Mesendoderm (in vitro differentiated cells): ENCODE results near the gene TCF7L2.

ENCODE experiments used
- DNase-seq: peaks from one replicate; pipeline ENCODE4 v3.0.0; 2013
- H2AK5ac ChIP-seq: 2 replicates; pipeline ENCODE4 v1.6.1; 2013; ENCODE audit warnings: low read length, inconsistent platforms
- H2BK120ac ChIP-seq: 2 replicates; pipeline ENCODE4 v1.6.1; 2013; ENCODE audit warnings: low read depth, mild to moderate bottlenecking, low read length, moderate library complexity, mixed read lengths
- H2BK15ac ChIP-seq: replicated peaks from 2 replicates; pipeline ENCODE4 v1.6.1; 2013; ENCODE audit warnings: low read depth, mild to moderate bottlenecking, moderate library complexity
- H2BK5ac ChIP-seq: 2 replicates; pipeline ENCODE4 v1.6.1; 2013; ENCODE audit warnings: low read length, inconsistent platforms
- H3K18ac ChIP-seq: 2 replicates; pipeline ENCODE4 v1.6.1; 2013; ENCODE audit warnings: mild to moderate bottlenecking, low read length, mixed read lengths
- H3K23ac ChIP-seq: one replicate; pipeline ENCODE4 v1.6.1; 2013; ENCODE audit warnings: low read length
- H3K27ac ChIP-seq: 2 replicates; pipeline ENCODE4 v1.5.1; 2013; ENCODE audit warnings: low read depth, mild to moderate bottlenecking, inconsistent platforms, low read length, moderate library complexity
- H3K27me3 ChIP-seq: 2 replicates; pipeline ENCODE4 v1.6.1; 2013; ENCODE audit warnings: low read length, control low read depth, mild to moderate bottlenecking, inconsistent platforms; ENCODE audit not compliant: insufficient read depth, poor library complexity
- H3K36me3 ChIP-seq: 2 replicates; pipeline ENCODE4 v1.6.1; 2013; ENCODE audit warnings: low read length, inconsistent platforms; ENCODE audit not compliant: control insufficient read depth, insufficient read depth
- H3K4ac ChIP-seq: one replicate; pipeline ENCODE4 v1.6.1; 2013; ENCODE audit warnings: low read depth, mild to moderate bottlenecking, low read length, moderate library complexity
- H3K4me1 ChIP-seq: 2 replicates; pipeline ENCODE4 v1.6.1; 2013; ENCODE audit warnings: low read depth, low read length, inconsistent platforms; ENCODE audit not compliant: control insufficient read depth
- H3K4me2 ChIP-seq: 2 replicates; pipeline ENCODE4 v1.6.1; 2013; ENCODE audit warnings: low read length
- H3K4me3 ChIP-seq: 2 replicates; pipeline ENCODE4 v1.5.1; 2013; ENCODE audit warnings: mild to moderate bottlenecking, low read length
- H3K56ac ChIP-seq: one replicate; pipeline ENCODE4 v1.6.1; 2013; ENCODE audit warnings: low read length
- H3K79me1 ChIP-seq: 2 replicates; pipeline ENCODE4 v1.6.1; 2013; ENCODE audit warnings: low read length, inconsistent platforms
- H3K79me2 ChIP-seq: 2 replicates; pipeline ENCODE4 v1.6.1; 2013; ENCODE audit warnings: mild to moderate bottlenecking, low read length; ENCODE audit not compliant: control insufficient read depth, insufficient read depth
- H3K9ac ChIP-seq: 2 replicates; pipeline ENCODE4 v1.6.1; 2013; ENCODE audit warnings: low read length, inconsistent platforms
- H4K5ac ChIP-seq: one replicate; pipeline ENCODE4 v1.6.1; 2013; ENCODE audit warnings: low read length
- H4K8ac ChIP-seq: one replicate; pipeline ENCODE4 v1.6.1; 2013; ENCODE audit warnings: low read depth, mild to moderate bottlenecking, control low read depth, low read length, moderate library complexity
- WGBS: extraction: QIAGEN DNeasy Blood & Tissue Kit; methylation state at CpG from one replicate; pipeline ENCODE4 v1.1.7; 2013; ENCODE audit warnings: low lambda C conversion rate, missing lambda C conversion rate; ENCODE audit not compliant: insufficient coverage; ENCODE audit errors: extremely low coverage; 5-methylcytosine and 5-hydroxymethylcytosine counted together

Gene TCF7L2

DNA sequence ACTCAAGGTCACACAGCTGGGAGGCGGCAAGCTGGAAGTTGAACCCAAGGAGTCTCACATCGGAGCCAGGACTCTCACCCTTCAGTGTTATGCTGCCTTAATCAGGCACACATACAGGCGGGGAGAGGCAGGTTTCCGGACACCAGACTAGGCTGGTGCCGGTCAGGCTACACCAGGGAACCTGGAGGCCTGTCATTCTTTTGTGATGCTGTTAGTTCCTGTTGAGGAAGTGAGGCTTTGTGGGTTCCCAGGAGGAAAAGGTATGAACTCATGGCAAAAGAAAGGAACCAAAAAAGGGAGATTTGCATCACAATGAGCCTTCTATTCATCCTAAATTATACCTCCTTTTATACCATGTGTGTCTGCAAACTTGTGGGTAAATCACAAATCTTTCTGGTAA lies 103.8 kb downstream of the TCF7L2 start:
- H3K23ac ChIP-seq, result no peak overlapping the region
- no peak overlapping the region for H2BK15ac ChIP-seq
- H3K56ac ChIP-seq, result peak overlapping the region; percentile 61
- H3K4me1 ChIP-seq, result peaks cover 29% of the 10 kb centered on the region
- WGBS, result no CpG with 5 or more reads among the region's 5 CpGs
- H4K8ac ChIP-seq, result no peak overlapping the region
- H3K36me3 ChIP-seq, result no peaks in the 10 kb centered on the region
- H3K18ac ChIP-seq, result no peak overlapping the region
- H4K5ac ChIP-seq, result no peak overlapping the region
- no peak overlapping the region for H2BK120ac ChIP-seq
- DNase-seq, result peak; percentile 97
- H3K27me3 ChIP-seq, result no peaks in the 10 kb centered on the region
- H3K27ac ChIP-seq, result peak overlapping the region; percentile 55
- no peak overlapping the region for H3K4me2 ChIP-seq
- H2BK5ac ChIP-seq, result no peak overlapping the region
- peaks cover 24% of the 10 kb centered on the region for H3K79me2 ChIP-seq
- no peak overlapping the region for H3K4me3 ChIP-seq
- H3K79me1 ChIP-seq, result peaks cover 14% of the 10 kb centered on the region
- H2AK5ac ChIP-seq, result no peak overlapping the region
- H3K4ac ChIP-seq, result peak overlapping the region; percentile 67
- peak overlapping the region; percentile 1 for H3K9ac ChIP-seq

DNA sequence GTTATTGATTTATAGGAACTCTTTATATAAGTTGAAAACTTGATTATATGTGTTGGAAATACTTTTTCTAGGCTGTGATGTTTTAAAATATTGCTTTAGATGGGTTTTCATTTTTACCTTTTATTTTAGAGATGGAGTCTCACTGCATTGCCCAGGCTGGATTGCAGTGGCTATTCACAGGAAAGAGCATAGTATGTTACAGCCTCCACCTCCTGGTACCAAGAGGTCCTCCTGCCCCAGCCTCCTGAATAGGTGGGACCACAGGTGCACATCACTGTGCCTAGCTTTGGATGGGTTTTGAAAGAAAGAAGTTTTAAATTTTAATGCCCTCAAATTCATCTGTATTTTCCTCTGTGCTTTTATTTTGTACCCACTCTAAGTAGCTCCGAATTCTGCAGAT lies 105.4 kb downstream of the TCF7L2 start:
- WGBS, result no CpG with 5 or more reads among the region's 1 CpG
- Histone ChIP-seq H3K4me1 (peaks cover 43% of the 10 kb centered on the region), H3K4ac (peak overlapping the region; percentile 59), H3K9ac (no peak overlapping the region), H3K23ac (no peak overlapping the region), H2AK5ac (no peak overlapping the region), H3K79me1 (peaks cover 7% of the 10 kb centered on the region), H4K5ac (no peak overlapping the region), H2BK15ac (no peak overlapping the region), H3K56ac (no peak overlapping the region), H3K4me3 (no peak overlapping the region), H3K27ac (no peak overlapping the region), H3K18ac (peak overlapping the region; percentile 54), H2BK120ac (no peak overlapping the region), H3K27me3 (no peaks in the 10 kb centered on the region), H3K36me3 (no peaks in the 10 kb centered on the region), H3K4me2 (no peak overlapping the region), H4K8ac (no peak overlapping the region), H3K79me2 (peaks cover 22% of the 10 kb centered on the region), H2BK5ac (no peak overlapping the region)
- DNase-seq, result no peak

DNA sequence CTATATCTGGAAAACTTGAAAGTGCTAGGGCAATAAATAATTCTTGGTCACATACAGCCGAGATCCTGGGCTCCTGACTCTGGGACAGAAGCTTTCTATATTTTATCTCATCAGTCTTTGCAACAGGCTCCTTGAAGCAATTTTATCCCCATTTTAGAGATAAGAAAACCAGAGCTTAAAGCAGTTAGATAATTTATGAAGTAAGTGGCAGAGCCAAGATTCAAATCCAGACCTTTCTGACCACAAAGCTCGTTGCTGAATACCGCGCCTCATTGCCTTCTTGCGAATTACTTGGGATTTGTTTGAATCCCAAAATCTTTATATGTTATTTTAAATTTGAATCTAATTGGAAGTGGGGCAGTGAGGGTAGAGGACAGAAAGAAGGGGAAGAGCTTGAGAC lies 106.0 kb downstream of the TCF7L2 start:
- no peak overlapping the region for H3K4me3 ChIP-seq
- H2BK5ac ChIP-seq, result no peak overlapping the region
- no peak overlapping the region for H3K4me2 ChIP-seq
- WGBS, result no CpG with 5 or more reads among the region's 5 CpGs
- H3K23ac ChIP-seq, result no peak overlapping the region
- H3K79me1 ChIP-seq, result peaks cover 7% of the 10 kb centered on the region
- peak overlapping the region; percentile 72 for H3K18ac ChIP-seq
- H4K8ac ChIP-seq, result no peak overlapping the region
- H3K56ac ChIP-seq, result peak overlapping the region; percentile 65
- peak overlapping the region; percentile 57 for H3K4ac ChIP-seq
- peaks cover 48% of the 10 kb centered on the region for H3K4me1 ChIP-seq
- H4K5ac ChIP-seq, result no peak overlapping the region
- no peak overlapping the region for H2AK5ac ChIP-seq
- peaks cover 22% of the 10 kb centered on the region for H3K79me2 ChIP-seq
- H3K36me3 ChIP-seq, result no peaks in the 10 kb centered on the region
- no peak overlapping the region for H3K9ac ChIP-seq
- H2BK15ac ChIP-seq, result no peak overlapping the region
- H2BK120ac ChIP-seq, result peak overlapping the region; percentile 55
- peak; percentile 14 for DNase-seq
- H3K27me3 ChIP-seq, result no peaks in the 10 kb centered on the region
- no peak overlapping the region for H3K27ac ChIP-seq

DNA sequence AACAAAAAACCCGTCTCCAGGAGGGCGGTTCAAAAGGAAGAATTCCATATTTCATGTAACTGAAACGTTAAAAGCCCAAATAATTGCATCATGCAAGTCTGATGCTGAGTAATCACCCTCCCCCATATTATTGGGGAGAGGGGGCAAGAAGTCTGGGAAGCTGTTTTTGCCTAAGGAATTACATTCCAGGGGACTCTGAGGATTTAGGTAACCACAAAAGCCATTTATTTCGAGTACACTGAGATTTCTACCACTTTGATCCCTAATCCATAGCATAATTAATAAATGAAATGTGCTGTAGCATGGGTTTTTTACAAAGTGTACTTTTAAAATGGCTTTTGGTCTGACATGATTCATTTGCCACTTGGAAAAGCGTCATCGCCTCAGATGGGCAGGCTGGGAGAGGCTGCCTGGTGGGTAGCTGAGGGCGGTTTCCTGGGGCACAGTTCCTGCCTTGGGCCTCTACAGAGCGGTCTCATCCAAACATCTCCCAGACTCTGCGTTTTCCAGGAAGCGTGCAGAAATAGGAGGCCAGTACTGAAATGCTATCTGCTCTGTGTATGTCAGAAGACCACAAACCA lies 106.5 kb downstream of the TCF7L2 start:
- Histone ChIP-seq H3K4me1 (peaks cover 53% of the 10 kb centered on the region), H2BK120ac (peak overlapping the region; percentile 55), H3K56ac (peak overlapping the region; percentile 67), H3K23ac (no peak overlapping the region), H3K27ac (no peak overlapping the region), H3K36me3 (no peaks in the 10 kb centered on the region), H3K4me2 (no peak overlapping the region), H2BK15ac (no peak overlapping the region), H3K9ac (peak overlapping the region; percentile 26), H4K5ac (peak overlapping the region; percentile 81), H4K8ac (no peak overlapping the region), H2BK5ac (peak overlapping the region; percentile 32), H3K79me2 (peaks cover 23% of the 10 kb centered on the region), H3K79me1 (peaks cover 7% of the 10 kb centered on the region), H3K4ac (peak overlapping the region; percentile 57), H3K27me3 (no peaks in the 10 kb centered on the region), H3K4me3 (no peak overlapping the region), H2AK5ac (no peak overlapping the region), H3K18ac (peak overlapping the region; percentile 72)
- WGBS, result no CpG with 5 or more reads among the region's 10 CpGs
- peak; percentile 27 for DNase-seq

DNA sequence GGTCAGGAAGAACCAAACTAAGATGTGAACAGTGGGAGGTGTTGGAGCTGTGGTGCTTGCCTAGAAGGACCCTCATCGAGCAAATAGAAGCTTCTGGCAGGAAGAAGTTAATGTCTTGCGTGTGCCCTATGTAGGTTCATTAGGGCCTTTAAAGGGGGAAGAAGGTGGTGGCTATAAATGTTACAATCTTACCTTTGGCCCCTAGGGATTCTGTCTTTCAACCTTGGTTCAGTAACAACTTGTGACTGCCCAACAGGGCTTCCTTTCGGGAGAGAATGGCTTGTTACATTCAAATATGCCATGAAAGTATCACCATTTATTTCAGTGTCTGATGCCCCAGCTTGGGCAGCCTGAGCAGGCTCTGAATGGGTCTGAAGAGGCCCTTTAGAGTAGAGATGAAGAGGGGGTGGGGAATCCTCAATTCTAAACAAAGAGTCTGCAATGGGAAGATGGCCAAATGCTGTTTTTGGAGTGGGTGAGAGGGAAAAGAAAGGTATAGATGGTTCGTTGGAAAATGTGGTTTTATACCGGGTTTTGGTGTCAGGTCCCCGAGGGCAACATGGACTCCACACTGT lies 108.0 kb downstream of the TCF7L2 start:
- peak overlapping the region; percentile 94 for H3K18ac ChIP-seq
- peak overlapping the region; percentile 50 for H2AK5ac ChIP-seq
- H3K4me3 ChIP-seq, result no peak overlapping the region
- peaks cover 24% of the 10 kb centered on the region for H3K79me2 ChIP-seq
- H3K27ac ChIP-seq, result peak overlapping the region; percentile 80
- no peak overlapping the region for H4K8ac ChIP-seq
- peaks cover 61% of the 10 kb centered on the region for H3K4me1 ChIP-seq
- peak overlapping the region; percentile 70 for H2BK5ac ChIP-seq
- H3K79me1 ChIP-seq, result peaks cover 5% of the 10 kb centered on the region
- peak overlapping the region; percentile 88 for H2BK120ac ChIP-seq
- no peaks in the 10 kb centered on the region for H3K27me3 ChIP-seq
- H3K9ac ChIP-seq, result peak overlapping the region; percentile 17
- no peak overlapping the region for H3K4me2 ChIP-seq
- no peak overlapping the region for H4K5ac ChIP-seq
- H3K56ac ChIP-seq, result peak overlapping the region; percentile 34
- DNase-seq, result peak; percentile 30
- no peak overlapping the region for H3K23ac ChIP-seq
- H3K4ac ChIP-seq, result peak overlapping the region; percentile 82
- no peaks in the 10 kb centered on the region for H3K36me3 ChIP-seq
- H2BK15ac ChIP-seq, result peak overlapping the region; percentile 65
- WGBS, result no CpG with 5 or more reads among the region's 6 CpGs
